ENCODE data around the gene LDLRAD3.
"Not testable (repeated sequence)": the region's sequence is repeated elsewhere in the genome, so short reads cannot be mapped to it uniquely, and the experiment has no call there.

LDLRAD3 gene

GRCh38 chr11:36162006-36162882, 218.4 kb downstream of the LDLRAD3 start:
- DNase-seq (ENCODE audit: low read depth in 2 of 2): no peak

- no peak for DNase-seq (ENCODE audit: low read depth in 2 of 2)
These were observed 219.1 kb downstream of the LDLRAD3 start for GRCh38 chr11:36162883-36163434.

- DNase-seq (ENCODE audit: low read depth in 2 of 2): no peak
These were observed 220.8 kb downstream of the LDLRAD3 start for GRCh38 chr11:36164506-36165250.

- no peak for DNase-seq (ENCODE audit: low read depth in 2 of 2)
These were observed 221.9 kb downstream of the LDLRAD3 start for GRCh38 chr11:36165621-36166397.

- no peak for DNase-seq (ENCODE audit: low read depth in 2 of 2)
These were observed 223.2 kb downstream of the LDLRAD3 start for GRCh38 chr11:36167073-36167472.

- no peak for DNase-seq (ENCODE audit: low read depth in 2 of 2)
These were observed 223.9 kb downstream of the LDLRAD3 start for GRCh38 chr11:36167729-36168128.

GRCh38 chr11:36177836-36178235, 234.0 kb downstream of the LDLRAD3 start:
- DNase-seq (ENCODE audit: low read depth in 2 of 2): no peak

- no peak for DNase-seq (ENCODE audit: low read depth in 2 of 2)
These were observed 242.7 kb downstream of the LDLRAD3 start for GRCh38 chr11:36186340-36187175.

GRCh38 chr11:36187622-36188021, 243.8 kb downstream of the LDLRAD3 start:
- no peak for DNase-seq (ENCODE audit: low read depth in 2 of 2)

- not testable (repeated sequence) for DNase-seq (ENCODE audit: low read depth in 2 of 2)
These were observed 245.9 kb downstream of the LDLRAD3 start for GRCh38 chr11:36189735-36190134.

GRCh38 chr11:36191941-36192340, 248.1 kb downstream of the LDLRAD3 start:
- DNase-seq (ENCODE audit: low read depth in 2 of 2): no peak

GRCh38 chr11:36192425-36193289, 248.8 kb downstream of the LDLRAD3 start:
- no peak for DNase-seq (ENCODE audit: low read depth in 2 of 2)

- no peak for DNase-seq (ENCODE audit: low read depth in 2 of 2)
These were observed 249.4 kb downstream of the LDLRAD3 start for GRCh38 chr11:36193290-36193619.

- no peak for DNase-seq (ENCODE audit: low read depth in 2 of 2)
These were observed 249.9 kb downstream of the LDLRAD3 start for GRCh38 chr11:36193721-36194120.

- no peak for DNase-seq (ENCODE audit: low read depth in 2 of 2)
These were observed 251.9 kb downstream of the LDLRAD3 start for GRCh38 chr11:36195496-36196354.

- DNase-seq (ENCODE audit: low read depth in 2 of 2): no peak
These were observed 252.6 kb downstream of the LDLRAD3 start for GRCh38 chr11:36196411-36196998.

- DNase-seq (ENCODE audit: low read depth in 2 of 2): no peak
These were observed 257.5 kb downstream of the LDLRAD3 start for GRCh38 chr11:36201411-36201810.

GRCh38 chr11:36205536-36205935, 261.7 kb downstream of the LDLRAD3 start:
- DNase-seq (ENCODE audit: low read depth in 2 of 2): no peak

GRCh38 chr11:36210529-36210928, 266.7 kb downstream of the LDLRAD3 start:
- DNase-seq (ENCODE audit: low read depth in 2 of 2): no peak

Measured in activated CD4-positive, alpha-beta T cell treated with anti-CD3 and anti-CD28 coated beads for 24 hours (primary cell).